Ishikawa (cell line): ENCODE results near the gene ADAM10.

Source experiments
- EGR1 ChIP-seq: IDR thresholded peaks from 2 replicates; pipeline ENCODE4 v1.6.1; 2012
- EP300 ChIP-seq: IDR thresholded peaks from 2 replicates; pipeline ENCODE4 v1.6.1; 2012; ENCODE audit warnings: borderline replicate concordance
- FOXM1 ChIP-seq: IDR thresholded peaks from 2 replicates; pipeline ENCODE4 v1.6.1; 2012; ENCODE audit warnings: low read depth, borderline replicate concordance
- RAD21 ChIP-seq: IDR thresholded peaks from 2 replicates; pipeline ENCODE4 v1.6.1; 2012; ENCODE audit warnings: low read depth
- TCF12 ChIP-seq: IDR thresholded peaks from 2 replicates; pipeline ENCODE4 v1.6.1; 2012; ENCODE audit warnings: low read depth
- TEAD4 ChIP-seq: IDR thresholded peaks from 2 replicates; pipeline ENCODE4 v1.6.1; 2012
- YY1 ChIP-seq: IDR thresholded peaks from 2 replicates; pipeline ENCODE4 v1.6.1; 2012; ENCODE audit warnings: low read depth
- ZBTB7A ChIP-seq: IDR thresholded peaks from 2 replicates; pipeline ENCODE4 v1.6.1; 2012; ENCODE audit warnings: low read depth
- TF ChIP-seq, protein P1 (sequence below): IDR thresholded peaks from 2 replicates; pipeline ENCODE4 v1.6.1; 2012
- TF ChIP-seq, protein P2 (sequence below): IDR thresholded peaks from 2 replicates; pipeline ENCODE4 v1.6.1; 2012; ENCODE audit warnings: low read depth, mild to moderate bottlenecking

DNA sequence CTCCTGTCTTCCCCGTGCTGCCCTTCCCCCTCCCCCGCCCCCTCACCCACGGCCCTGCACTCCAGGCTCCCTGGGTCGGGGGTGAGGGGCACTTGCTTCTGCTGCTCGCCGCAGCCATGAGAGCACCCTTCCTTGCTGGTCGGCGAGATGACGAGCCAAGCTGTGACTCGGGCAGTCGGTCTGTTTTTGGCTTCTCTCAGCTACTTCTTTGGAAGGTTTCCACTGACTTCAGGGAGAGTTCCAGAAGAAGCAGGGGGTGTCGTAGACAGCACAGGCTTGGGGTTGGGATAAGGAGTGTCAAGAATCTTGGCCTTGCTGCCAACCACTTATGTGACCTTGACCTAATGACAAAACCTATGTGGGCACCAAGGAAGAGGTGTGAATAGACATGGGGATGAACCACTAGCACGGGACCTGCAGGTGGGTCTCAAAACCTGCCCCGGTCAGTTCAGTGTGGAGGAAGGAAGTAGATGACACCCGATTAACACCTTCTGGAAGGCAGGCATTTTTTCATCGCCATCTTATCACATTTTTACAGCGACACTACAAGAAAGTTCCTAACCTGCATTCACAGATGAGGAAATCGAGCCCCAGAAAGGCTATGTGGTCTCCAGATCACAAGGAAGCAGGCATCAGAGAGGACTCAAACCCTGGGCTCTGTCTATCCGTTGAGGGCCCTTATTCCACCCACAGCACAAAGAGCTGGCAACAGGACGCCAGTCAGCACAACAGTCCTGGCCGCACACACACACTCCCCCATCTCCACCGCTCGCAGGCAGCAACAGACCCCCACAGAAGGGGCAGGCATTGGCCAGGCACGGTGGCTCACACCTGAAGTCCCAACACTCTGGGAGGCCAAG is 196.8 kb downstream of the ADAM10 start:
- no peak for TF ChIP-seq ZBTB7A
- TF ChIP-seq, protein P1, sequence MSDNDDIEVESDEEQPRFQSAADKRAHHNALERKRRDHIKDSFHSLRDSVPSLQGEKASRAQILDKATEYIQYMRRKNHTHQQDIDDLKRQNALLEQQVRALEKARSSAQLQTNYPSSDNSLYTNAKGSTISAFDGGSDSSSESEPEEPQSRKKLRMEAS = no peak
- TF ChIP-seq EP300 = no peak
- TF ChIP-seq YY1 = no peak
- TF ChIP-seq, protein P2, sequence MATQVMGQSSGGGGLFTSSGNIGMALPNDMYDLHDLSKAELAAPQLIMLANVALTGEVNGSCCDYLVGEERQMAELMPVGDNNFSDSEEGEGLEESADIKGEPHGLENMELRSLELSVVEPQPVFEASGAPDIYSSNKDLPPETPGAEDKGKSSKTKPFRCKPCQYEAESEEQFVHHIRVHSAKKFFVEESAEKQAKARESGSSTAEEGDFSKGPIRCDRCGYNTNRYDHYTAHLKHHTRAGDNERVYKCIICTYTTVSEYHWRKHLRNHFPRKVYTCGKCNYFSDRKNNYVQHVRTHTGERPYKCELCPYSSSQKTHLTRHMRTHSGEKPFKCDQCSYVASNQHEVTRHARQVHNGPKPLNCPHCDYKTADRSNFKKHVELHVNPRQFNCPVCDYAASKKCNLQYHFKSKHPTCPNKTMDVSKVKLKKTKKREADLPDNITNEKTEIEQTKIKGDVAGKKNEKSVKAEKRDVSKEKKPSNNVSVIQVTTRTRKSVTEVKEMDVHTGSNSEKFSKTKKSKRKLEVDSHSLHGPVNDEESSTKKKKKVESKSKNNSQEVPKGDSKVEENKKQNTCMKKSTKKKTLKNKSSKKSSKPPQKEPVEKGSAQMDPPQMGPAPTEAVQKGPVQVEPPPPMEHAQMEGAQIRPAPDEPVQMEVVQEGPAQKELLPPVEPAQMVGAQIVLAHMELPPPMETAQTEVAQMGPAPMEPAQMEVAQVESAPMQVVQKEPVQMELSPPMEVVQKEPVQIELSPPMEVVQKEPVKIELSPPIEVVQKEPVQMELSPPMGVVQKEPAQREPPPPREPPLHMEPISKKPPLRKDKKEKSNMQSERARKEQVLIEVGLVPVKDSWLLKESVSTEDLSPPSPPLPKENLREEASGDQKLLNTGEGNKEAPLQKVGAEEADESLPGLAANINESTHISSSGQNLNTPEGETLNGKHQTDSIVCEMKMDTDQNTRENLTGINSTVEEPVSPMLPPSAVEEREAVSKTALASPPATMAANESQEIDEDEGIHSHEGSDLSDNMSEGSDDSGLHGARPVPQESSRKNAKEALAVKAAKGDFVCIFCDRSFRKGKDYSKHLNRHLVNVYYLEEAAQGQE = no peak
- TF ChIP-seq FOXM1 = no peak
- no peak for TF ChIP-seq TEAD4
- no peak for TF ChIP-seq EGR1
- TF ChIP-seq RAD21 = no peak
- no peak for TF ChIP-seq TCF12
